Measurements from ENCODE around the gene LUZP1.
A peak's percentile ranks its signal among the peaks of the same experiment; 100 is the strongest.
"Not testable (repeated sequence)": the region's sequence is repeated elsewhere in the genome, so short reads cannot be mapped to it uniquely, and the experiment has no call there.

The LUZP1 gene

DNA sequence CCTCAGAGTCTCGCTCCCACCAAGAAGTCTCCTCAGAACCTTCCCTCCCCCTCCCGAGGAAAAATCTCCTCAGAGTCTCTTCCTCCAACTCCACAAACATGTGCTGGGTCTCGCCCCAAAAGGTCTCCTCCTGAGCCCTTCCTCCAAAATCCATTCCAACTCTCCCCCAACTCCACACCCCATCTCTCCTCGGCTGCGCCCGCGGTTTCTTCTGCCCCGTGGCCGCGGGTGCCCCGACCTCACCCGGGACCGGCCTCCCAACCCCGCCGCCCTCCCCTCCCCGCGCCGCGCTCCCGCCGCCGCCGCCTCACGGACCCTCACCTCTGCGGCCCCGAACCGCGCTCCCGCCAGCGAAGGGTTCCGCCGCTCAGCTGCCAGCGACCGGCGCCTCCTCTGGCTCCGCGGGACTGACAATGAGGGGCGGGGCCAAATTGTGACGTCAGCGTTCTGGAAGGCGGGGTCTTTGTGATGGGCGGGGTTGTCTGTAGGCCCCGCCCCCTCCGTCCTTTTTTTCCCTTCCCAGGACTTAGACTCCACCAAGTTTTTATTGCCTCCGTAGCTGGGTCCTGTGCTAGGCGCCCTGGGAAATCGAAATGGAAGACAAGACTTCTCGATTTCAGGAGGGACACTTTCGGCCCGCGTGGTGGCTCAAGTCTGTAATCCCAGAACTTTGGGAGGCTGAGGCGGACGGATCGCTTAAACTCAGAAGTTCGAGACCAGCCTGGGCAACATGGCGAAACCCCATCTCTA lies at the start of gene LUZP1:
Gene LUZP1, minus strand, starts transcription at position 412 of the 750 bp plus-strand sequence.
- Mint-ChIP-seq H3K27ac (peak within 1 kb of the TSS; percentile 99), H3K9me3 (no peaks in the 10 kb centered on the region), H3K36me3 (ENCODE audit: low read depth) (peaks cover 9% of the 10 kb centered on the region), H3K4me1 (ENCODE audit: low read depth) (peaks cover 38% of the 10 kb centered on the region), H3K4me3 (peak within 1 kb of the TSS; percentile 100), H3K27me3 (peaks cover 3% of the 10 kb centered on the region)
- intact Hi-C loops (cut with micrococcal nuclease), result loop anchor here (2.0 to 5.0 kb wide), 2 partner anchors 54 to 114 kb away; no protein-coding TSS in a partner anchor

DNA sequence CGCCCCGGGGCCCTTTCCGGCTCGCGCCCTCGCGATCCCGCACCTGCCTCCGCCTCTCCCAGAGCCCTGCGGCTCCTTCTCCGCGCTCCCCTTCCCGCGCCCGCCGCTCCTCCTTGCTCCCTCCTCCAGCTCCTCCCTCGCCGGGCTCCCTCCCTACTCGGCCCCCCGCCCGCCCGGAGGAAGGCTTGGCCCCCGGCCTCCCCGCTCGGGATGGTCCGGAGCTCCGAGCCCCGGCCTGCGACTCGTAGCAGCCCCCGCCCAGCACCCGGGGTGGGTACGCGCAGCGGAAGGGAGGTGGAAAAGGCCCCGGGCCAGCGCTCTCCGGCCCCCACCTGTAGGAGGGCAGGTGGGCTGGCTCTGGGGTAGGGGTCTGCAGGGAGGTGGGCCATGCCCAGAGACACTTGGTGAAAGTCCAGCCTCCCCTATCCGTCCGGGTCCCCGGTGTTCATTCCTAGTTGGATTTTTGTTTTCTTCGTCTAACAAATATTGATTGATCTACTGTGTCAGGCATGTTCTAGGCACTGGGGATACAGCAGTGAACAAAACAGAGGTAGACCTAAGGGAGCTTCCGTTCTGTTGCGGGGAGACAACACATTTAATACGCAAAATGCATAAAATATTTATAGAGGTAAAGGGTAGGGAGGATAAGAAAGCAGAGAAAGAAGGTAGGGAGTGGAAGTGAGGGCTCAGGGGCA lies 48.9 kb upstream of the LUZP1 start, which contains the start of gene HTR1D:
Gene HTR1D, minus strand, starts transcription at position 82 of the 695 bp plus-strand sequence. CDS start 23,283 bp downstream, outside the sequence.
- no peaks in the 10 kb centered on the region for H3K36me3 Mint-ChIP-seq (ENCODE audit: low read depth)
- H3K9me3 Mint-ChIP-seq, result no peaks in the 10 kb centered on the region
- H3K27me3 Mint-ChIP-seq, result peaks cover 79% of the 10 kb centered on the region
- peak within 1 kb of the TSS; percentile 17 for H3K4me3 Mint-ChIP-seq
- H3K4me1 Mint-ChIP-seq (ENCODE audit: low read depth), result no peaks in the 10 kb centered on the region
- H3K27ac Mint-ChIP-seq, result no peak within 1 kb of the TSS
- intact Hi-C loops (cut with micrococcal nuclease), result no loop called here

DNA sequence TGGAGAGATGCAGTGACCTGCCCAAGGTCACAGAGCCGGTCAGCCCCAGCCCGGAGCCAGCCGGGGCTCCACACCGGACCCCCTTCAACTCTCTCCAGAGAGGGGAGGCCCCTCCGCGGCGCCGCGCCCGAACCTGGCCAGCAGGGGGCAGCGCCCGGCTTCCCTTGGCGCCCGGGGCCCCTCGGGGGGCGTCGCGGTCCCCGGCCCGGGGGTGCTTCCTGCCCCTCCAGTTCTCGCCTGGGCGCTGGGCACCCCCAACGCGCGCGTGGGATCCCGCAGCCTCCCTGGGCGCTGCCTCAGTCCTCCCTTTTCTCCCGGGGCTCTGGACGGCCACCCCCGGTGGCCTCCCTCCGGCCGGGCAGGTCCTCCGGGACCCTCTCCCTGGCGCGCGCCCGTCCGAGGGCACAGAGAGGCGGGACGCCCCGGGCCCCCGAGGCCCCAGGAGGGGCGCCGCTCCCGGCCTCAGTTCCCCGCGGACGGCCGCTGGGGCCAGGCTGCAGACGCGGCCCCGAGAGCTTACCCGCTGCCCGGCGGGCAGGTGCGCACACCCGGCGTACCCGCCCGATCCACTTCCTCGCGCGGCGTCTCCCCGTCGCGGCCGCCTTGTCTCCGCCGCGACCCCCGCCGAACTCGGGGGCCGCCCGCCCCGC lies 48.2 kb upstream of the LUZP1 start:
- H3K36me3 Mint-ChIP-seq (ENCODE audit: low read depth), result no peaks in the 10 kb centered on the region
- H3K4me3 Mint-ChIP-seq, result peak overlapping the region; percentile 17
- H3K27me3 Mint-ChIP-seq, result peaks cover 79% of the 10 kb centered on the region
- H3K4me1 Mint-ChIP-seq (ENCODE audit: low read depth), result no peaks in the 10 kb centered on the region
- no peaks in the 10 kb centered on the region for H3K9me3 Mint-ChIP-seq
- intact Hi-C loops (cut with micrococcal nuclease), result no loop called here
- H3K27ac Mint-ChIP-seq, result no peak overlapping the region

DNA sequence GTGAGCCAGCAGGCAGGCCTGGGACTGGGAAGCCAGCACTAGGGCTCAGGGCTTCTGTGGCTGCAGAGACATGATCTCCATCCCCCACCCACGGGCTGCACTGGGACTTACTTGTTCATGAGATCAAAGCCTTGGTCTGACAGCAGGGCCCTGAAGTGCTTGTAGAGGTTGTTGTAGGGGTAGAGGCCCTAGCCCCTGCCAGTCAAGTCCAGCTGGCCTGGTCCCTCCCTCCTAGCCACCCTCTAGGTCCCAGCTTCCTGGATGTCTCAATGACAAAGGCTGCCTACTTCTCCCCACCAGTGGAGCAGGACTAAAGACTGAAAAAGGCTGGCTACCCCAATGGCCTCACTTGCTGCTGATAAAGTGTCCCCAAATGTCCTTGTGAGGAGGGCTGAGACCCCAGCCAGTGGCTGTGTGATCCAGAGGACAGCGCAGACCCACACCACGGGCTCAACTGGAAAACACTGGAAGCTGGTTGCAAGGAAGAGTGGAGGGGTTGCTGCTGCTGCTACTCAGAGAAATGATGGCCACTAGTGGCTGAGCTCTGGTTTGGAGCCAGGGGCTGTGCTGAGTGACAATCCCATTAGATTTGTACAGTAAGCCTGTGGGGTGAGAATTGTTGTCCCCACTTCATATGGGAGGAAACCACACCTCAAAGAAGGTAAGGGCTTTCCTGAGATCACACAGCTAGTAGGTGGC lies 47.2 kb upstream of the LUZP1 start:
- no peaks in the 10 kb centered on the region for H3K36me3 Mint-ChIP-seq (ENCODE audit: low read depth)
- H3K4me3 Mint-ChIP-seq, result no peak overlapping the region
- H3K9me3 Mint-ChIP-seq, result no peaks in the 10 kb centered on the region
- intact Hi-C loops (cut with micrococcal nuclease), result no loop called here
- peaks cover 79% of the 10 kb centered on the region for H3K27me3 Mint-ChIP-seq
- H3K4me1 Mint-ChIP-seq (ENCODE audit: low read depth), result no peaks in the 10 kb centered on the region
- no peak overlapping the region for H3K27ac Mint-ChIP-seq

DNA sequence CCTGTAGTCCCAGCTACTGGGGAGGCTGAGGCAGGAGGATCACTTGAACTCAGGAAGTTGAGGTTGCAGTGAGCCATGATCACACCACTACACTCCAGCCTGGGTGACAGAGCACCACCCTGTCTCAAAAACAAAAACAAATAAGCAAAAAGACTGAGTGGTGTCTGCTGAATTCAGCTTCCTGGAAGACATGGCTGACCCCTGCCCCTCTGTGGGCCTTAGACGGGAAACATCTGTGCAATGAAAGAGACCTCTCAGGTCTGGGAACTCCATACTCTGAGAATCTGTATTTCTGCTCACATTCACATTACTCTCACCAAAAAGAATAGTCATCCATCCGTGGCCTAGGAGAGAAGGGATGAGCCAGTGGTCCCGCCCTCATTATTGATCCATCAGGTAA lies 46.6 kb upstream of the LUZP1 start:
- Mint-ChIP-seq H3K9me3 (no peaks in the 10 kb centered on the region), H3K27ac (no peak overlapping the region), H3K4me1 (ENCODE audit: low read depth) (no peaks in the 10 kb centered on the region), H3K27me3 (peaks cover 77% of the 10 kb centered on the region), H3K36me3 (ENCODE audit: low read depth) (no peaks in the 10 kb centered on the region), H3K4me3 (no peak overlapping the region)
- intact Hi-C loops (cut with micrococcal nuclease), result no loop called here

DNA sequence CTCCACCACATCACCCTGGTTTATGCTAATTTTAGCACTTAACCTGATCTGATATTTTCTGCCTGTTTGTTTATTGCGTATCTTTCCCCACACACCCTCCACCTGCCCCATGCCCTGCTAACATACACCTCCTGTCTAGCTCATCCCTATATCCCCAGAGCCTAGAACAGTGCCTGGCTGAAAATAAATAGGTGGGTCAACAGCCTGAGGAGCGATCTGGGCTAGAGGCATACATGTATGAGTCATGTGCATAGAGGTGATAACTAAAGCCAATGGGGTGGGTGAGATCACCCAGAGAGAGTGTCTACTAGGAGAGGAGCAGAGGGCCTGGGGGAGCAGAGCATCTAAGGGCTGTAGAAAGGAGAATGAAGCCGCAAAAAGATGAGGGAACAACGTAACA lies 46.0 kb upstream of the LUZP1 start:
- no peaks in the 10 kb centered on the region for H3K9me3 Mint-ChIP-seq
- no peaks in the 10 kb centered on the region for H3K36me3 Mint-ChIP-seq (ENCODE audit: low read depth)
- intact Hi-C loops (cut with micrococcal nuclease), result no loop called here
- H3K4me3 Mint-ChIP-seq, result no peak overlapping the region
- H3K27me3 Mint-ChIP-seq, result peaks cover 77% of the 10 kb centered on the region
- H3K4me1 Mint-ChIP-seq (ENCODE audit: low read depth), result no peaks in the 10 kb centered on the region
- H3K27ac Mint-ChIP-seq, result no peak overlapping the region

DNA sequence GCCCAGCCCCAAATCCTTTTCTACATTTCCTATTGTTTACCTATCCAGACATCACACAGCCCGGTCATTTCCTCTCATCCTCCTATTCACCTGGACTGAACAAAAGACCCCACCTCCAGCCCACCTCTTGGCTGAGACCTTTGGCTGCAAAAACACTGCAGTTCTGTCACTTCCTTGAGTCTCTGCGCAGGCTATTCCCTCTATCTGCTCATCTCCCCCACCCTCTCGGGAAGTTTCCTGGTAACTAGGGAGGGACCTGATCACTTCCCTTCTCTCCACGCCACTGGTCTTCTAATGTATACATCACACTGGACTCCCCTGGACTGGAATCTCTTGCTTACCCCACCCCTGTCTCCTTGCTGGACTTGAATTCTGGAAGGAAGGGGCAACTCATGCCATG lies 43.3 kb upstream of the LUZP1 start:
- H3K27me3 Mint-ChIP-seq, result peaks cover 52% of the 10 kb centered on the region
- no peaks in the 10 kb centered on the region for H3K9me3 Mint-ChIP-seq
- intact Hi-C loops (cut with micrococcal nuclease), result no loop called here
- no peaks in the 10 kb centered on the region for H3K36me3 Mint-ChIP-seq (ENCODE audit: low read depth)
- no peaks in the 10 kb centered on the region for H3K4me1 Mint-ChIP-seq (ENCODE audit: low read depth)
- no peak overlapping the region for H3K4me3 Mint-ChIP-seq
- no peak overlapping the region for H3K27ac Mint-ChIP-seq

DNA sequence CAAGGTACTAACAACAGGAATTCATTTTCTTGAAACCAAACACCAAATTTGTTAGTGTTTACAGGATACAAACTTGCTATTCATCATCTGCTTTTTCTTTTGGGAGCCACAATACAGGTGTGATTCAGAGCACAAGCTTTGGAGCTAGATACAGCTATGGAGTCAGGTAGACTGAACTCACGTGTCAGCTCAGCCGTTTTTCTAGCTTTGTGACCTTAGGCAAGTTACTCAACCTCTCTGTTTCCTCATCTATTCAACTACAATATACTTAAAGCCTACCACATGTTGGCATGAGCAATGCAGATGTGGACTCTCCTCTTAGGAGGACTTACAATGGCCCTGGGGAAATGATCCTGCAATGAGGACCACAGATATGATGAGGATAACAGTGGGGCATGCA lies 42.3 kb upstream of the LUZP1 start:
- Mint-ChIP-seq H3K4me3 (no peak overlapping the region), H3K36me3 (ENCODE audit: low read depth) (no peaks in the 10 kb centered on the region), H3K9me3 (no peaks in the 10 kb centered on the region), H3K27me3 (peaks cover 48% of the 10 kb centered on the region), H3K4me1 (ENCODE audit: low read depth) (no peaks in the 10 kb centered on the region), H3K27ac (no peak overlapping the region)
- intact Hi-C loops (cut with micrococcal nuclease), result no loop called here

DNA sequence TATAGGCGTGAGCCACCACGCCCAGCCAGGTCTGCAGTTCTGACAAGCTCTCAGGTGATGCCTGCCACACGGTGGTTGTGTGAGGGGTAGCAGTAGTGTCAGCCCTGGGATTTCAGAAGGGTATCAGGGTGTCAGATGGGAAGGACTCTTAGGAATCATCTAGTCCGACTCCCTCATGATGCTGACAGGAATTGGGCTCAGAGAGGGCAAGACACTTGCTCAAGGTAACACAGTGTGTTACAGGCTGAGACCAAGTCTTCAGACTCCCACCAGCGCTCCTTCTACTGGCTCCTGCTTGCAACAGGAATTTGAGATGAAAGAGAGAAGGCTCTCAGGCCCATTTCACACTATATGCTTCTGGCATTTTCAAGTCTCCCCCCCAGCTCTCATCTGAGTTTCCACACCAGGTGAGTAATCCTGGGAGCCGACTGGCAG lies 41.7 kb upstream of the LUZP1 start:
- H3K36me3 Mint-ChIP-seq (ENCODE audit: low read depth), result no peaks in the 10 kb centered on the region
- no peak overlapping the region for H3K27ac Mint-ChIP-seq
- H3K27me3 Mint-ChIP-seq, result peaks cover 47% of the 10 kb centered on the region
- H3K9me3 Mint-ChIP-seq, result no peaks in the 10 kb centered on the region
- H3K4me3 Mint-ChIP-seq, result no peak overlapping the region
- H3K4me1 Mint-ChIP-seq (ENCODE audit: low read depth), result no peaks in the 10 kb centered on the region
- intact Hi-C loops (cut with micrococcal nuclease), result no loop called here

DNA sequence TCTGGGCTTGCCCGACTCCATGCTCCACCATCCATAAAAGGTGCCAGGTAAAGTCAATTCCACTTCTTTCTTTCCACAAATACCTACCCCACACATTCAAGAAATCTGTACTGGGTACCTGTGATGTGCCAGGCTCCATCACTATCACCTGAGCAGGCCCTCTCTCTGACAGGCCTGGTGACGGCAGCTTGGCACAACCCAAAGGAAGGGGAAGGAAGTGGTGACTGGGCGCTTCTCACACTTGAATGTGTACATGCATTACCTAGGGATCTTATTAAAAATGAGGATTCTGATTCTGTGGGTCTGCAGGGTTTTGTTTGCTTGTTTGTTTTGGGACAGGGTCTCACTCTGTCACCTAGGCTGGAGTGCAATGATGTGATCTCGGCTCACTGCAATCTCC lies 41.1 kb upstream of the LUZP1 start:
- no peak overlapping the region for H3K27ac Mint-ChIP-seq

DNA sequence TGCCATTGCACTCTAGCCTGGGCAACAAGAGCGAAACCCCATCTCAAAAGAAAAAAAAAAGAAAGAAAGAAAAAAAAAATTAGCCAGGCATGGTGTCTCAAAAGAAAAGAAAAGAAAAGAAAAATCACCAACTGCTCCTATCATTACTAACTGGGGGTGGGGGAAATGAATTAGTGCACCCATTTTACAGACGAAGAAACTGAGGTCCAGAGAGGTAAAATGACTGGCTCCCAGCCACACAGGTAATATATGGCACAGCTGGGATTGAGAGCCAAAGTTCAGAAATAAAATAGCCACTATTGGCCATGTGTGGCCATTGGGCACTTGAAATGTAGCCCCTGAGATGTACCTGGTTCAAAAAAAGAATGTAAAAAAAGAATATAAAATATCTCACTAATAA lies 39.9 kb upstream of the LUZP1 start:
- no peaks in the 10 kb centered on the region for H3K9me3 Mint-ChIP-seq
- H3K4me3 Mint-ChIP-seq, result no peak overlapping the region

More for the DNA sequence above, 41.1 kb upstream of the LUZP1 start:
- Mint-ChIP-seq H3K27me3 (peaks cover 41% of the 10 kb centered on the region), H3K4me3 (no peak overlapping the region), H3K36me3 (ENCODE audit: low read depth) (no peaks in the 10 kb centered on the region), H3K9me3 (no peaks in the 10 kb centered on the region), H3K4me1 (ENCODE audit: low read depth) (no peaks in the 10 kb centered on the region)
- intact Hi-C loops (cut with micrococcal nuclease), result no loop called here

DNA sequence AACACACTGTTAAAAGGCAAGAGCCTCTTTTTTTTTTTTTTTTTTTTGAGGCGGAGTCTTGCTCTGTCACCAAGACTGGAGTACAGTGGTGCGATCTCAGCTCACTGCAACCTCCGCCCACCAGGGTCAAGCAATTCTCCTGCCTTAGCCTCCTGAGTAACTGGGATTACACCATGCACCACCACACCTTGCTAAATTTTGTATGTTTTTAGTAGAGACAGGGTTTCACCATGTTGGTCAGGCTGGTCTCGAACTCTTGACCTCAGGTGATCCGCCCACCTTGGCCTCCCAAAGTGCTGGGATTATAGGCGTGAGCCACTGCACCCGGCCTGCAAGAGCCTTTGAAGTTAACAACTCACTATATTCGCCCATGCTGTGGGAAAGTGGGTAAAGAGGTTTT lies 39.1 kb upstream of the LUZP1 start:
- H3K4me3 Mint-ChIP-seq; H3K36me3 Mint-ChIP-seq (ENCODE audit: low read depth); H3K4me1 Mint-ChIP-seq (ENCODE audit: low read depth); intact Hi-C loops (cut with micrococcal nuclease); H3K27ac Mint-ChIP-seq; H3K9me3 Mint-ChIP-seq: not testable (repeated sequence)
- peaks cover 27% of the 10 kb centered on the region for H3K27me3 Mint-ChIP-seq

More for the DNA sequence above, 39.9 kb upstream of the LUZP1 start:
- Mint-ChIP-seq H3K4me1 (ENCODE audit: low read depth) (no peaks in the 10 kb centered on the region), H3K27ac (no peak overlapping the region), H3K36me3 (ENCODE audit: low read depth) (no peaks in the 10 kb centered on the region), H3K27me3 (peaks cover 34% of the 10 kb centered on the region)
- intact Hi-C loops (cut with micrococcal nuclease), result no loop called here

DNA sequence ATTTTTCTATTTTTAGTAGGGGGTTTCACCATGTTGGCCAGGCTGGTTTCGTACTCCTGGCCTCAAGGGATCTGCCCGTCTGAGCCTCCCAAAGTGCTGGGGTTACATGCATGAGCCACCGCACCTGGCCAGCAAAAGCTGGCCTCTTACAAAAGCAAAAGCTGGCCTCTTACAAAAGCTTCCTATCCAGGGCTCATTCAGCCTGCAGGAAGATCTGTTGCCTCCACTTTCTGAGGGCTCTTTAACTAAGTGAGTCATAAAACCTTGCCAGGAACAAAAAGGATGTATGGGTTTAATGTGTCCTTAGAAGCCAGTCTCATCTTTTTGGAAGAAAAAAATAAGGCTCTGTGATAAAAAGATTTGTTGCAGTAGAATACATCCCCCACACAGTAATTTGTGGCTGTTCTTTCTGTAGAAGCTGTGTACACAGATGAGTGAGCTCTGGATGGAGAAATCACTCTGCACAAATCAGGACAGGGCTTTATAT lies 33.6 kb upstream of the LUZP1 start:
- Mint-ChIP-seq H3K27me3 (peaks cover 17% of the 10 kb centered on the region), H3K36me3 (ENCODE audit: low read depth) (no peaks in the 10 kb centered on the region), H3K27ac (no peak overlapping the region), H3K4me1 (ENCODE audit: low read depth) (no peaks in the 10 kb centered on the region), H3K9me3 (no peaks in the 10 kb centered on the region), H3K4me3 (no peak overlapping the region)
- intact Hi-C loops (cut with micrococcal nuclease), result no loop called here

Measured in dendritic cell treated with granulocyte-macrophage colony-stimulating factor and Interleukin-4, amounts not matched to agents 40 ng/mL and 50 ng/mL, for 4 days (primary cell).